IMR-90 (cell line): ENCODE data around the gene CHAC1. TPM values are rescaled to one million over a fixed set of nuclear protein-coding genes. Genes with fewer than 3 reads are reported as not detected.

Experiments used
- ATAC-seq: fragments of 200-7000 bp; cut with Tn5 transposase; 2 replicates; pipeline ENCODE4 v1.9.1; 2020; ENCODE audit warnings: low read depth, mild to moderate bottlenecking, moderate library complexity
- BruUV-seq: library from RNA; stranded (reverse); fragments of 400-500 nt; replicated peaks from 2 replicates; lab custom pipeline; 2021; lab: Mats Ljungman, UMichigan
- CTCF ChIA-PET: fragments of 300-600 bp; formaldehyde crosslinking; extraction: SDS; loops from one replicate; lab custom pipeline; 2021; ENCODE audit warnings: antibody characterized with exemption; lab: Yijun Ruan, JAX
- POLR2A ChIA-PET: fragments of 300-600 bp; sonication (Branson Sonifier 250); formaldehyde crosslinking; loops from one replicate; lab custom pipeline; 2022; ENCODE audit warnings: antibody characterized with exemption; ENCODE audit not compliant: unreplicated experiment; lab: Charles Lee
- DNase-seq: peaks from one replicate; pipeline ENCODE4 v3.0.0; 2013
- H2AFZ ChIP-seq: replicated peaks from 2 replicates; pipeline ENCODE3; 2013; ENCODE audit warnings: low read length, mild to moderate bottlenecking; ENCODE audit not compliant: poor library complexity
- H2AK5ac ChIP-seq: 2 replicates; pipeline ENCODE4 v1.6.1; 2013; ENCODE audit warnings: low read depth, low read length, inconsistent platforms
- H2AK9ac ChIP-seq: replicated peaks from 2 replicates; pipeline ENCODE3; 2013; ENCODE audit warnings: mild to moderate bottlenecking, low read depth, low read length, moderate library complexity; ENCODE audit not compliant: poor library complexity
- H2BK120ac ChIP-seq: 2 replicates; pipeline ENCODE4 v1.6.1; 2013; ENCODE audit warnings: low read depth, low read length, inconsistent platforms
- H2BK15ac ChIP-seq: 3 replicates; pipeline ENCODE4 v1.6.1; 2013; ENCODE audit warnings: low read depth, low read length, inconsistent platforms
- H2BK20ac ChIP-seq: 2 replicates; pipeline ENCODE4 v1.6.1; 2013; ENCODE audit warnings: low read depth, mild to moderate bottlenecking, inconsistent platforms, low read length, moderate library complexity
- H2BK5ac ChIP-seq: 2 replicates; pipeline ENCODE4 v1.6.1; 2013; ENCODE audit warnings: mild to moderate bottlenecking, low read depth, low read length, inconsistent platforms; ENCODE audit not compliant: poor library complexity, severe bottlenecking
- H3K14ac ChIP-seq: replicated peaks from 2 replicates; pipeline ENCODE4 v1.6.1; 2013; ENCODE audit warnings: low read depth, low read length, inconsistent platforms
- H3K18ac ChIP-seq: 2 replicates; pipeline ENCODE4 v1.6.1; 2013; ENCODE audit warnings: low read depth, low read length, control low read depth
- H3K23ac ChIP-seq: 2 replicates; pipeline ENCODE4 v1.6.1; 2013; ENCODE audit warnings: low read depth, low read length, inconsistent platforms
- H3K27ac ChIP-seq: 2 replicates; pipeline ENCODE4 v1.5.1; 2013; ENCODE audit warnings: mild to moderate bottlenecking, control low read depth, low read length; ENCODE audit not compliant: insufficient read depth
- H3K27me3 ChIP-seq: 2 replicates; pipeline ENCODE4 v1.6.1; 2013; ENCODE audit warnings: low read length; ENCODE audit not compliant: control insufficient read depth, insufficient read depth
- H3K36me3 ChIP-seq: 2 replicates; pipeline ENCODE4 v1.6.1; 2013; ENCODE audit warnings: low read length, mixed read lengths; ENCODE audit not compliant: control insufficient read depth, insufficient read depth
- H3K4ac ChIP-seq: 2 replicates; pipeline ENCODE4 v1.6.1; 2013; ENCODE audit warnings: low read depth, low read length, inconsistent platforms
- H3K4me1 ChIP-seq: 2 replicates; pipeline ENCODE4 v1.6.1; 2013; ENCODE audit warnings: low read length, mixed read lengths; ENCODE audit not compliant: control insufficient read depth, insufficient read depth
- H3K4me2 ChIP-seq: 2 replicates; pipeline ENCODE4 v1.6.1; 2013; ENCODE audit warnings: low read depth, mild to moderate bottlenecking, control low read depth, low read length, moderate library complexity
- H3K4me3 ChIP-seq: 2 replicates; pipeline ENCODE4 v1.5.1; 2013; ENCODE audit warnings: low read depth, mild to moderate bottlenecking, control low read depth, low read length, moderate library complexity; ENCODE audit not compliant: insufficient read depth
- H3K56ac ChIP-seq: 2 replicates; pipeline ENCODE4 v1.6.1; 2013; ENCODE audit warnings: low read length, inconsistent platforms; ENCODE audit not compliant: insufficient read depth; ENCODE audit errors: extremely low read depth
- H3K79me1 ChIP-seq, 2 experiments: 2 replicates each; pipeline ENCODE4 v1.6.1; 2013; ENCODE audit warnings: low read length in 2 of 2, inconsistent platforms in 1 of 2, low read depth in 1 of 2
- H3K9ac ChIP-seq: 2 replicates; pipeline ENCODE4 v1.6.1; 2013; ENCODE audit warnings: low read depth, low read length, control low read depth
- H3K9me1 ChIP-seq: 2 replicates; pipeline ENCODE4 v1.6.1; 2013; ENCODE audit warnings: low read length, inconsistent platforms; ENCODE audit not compliant: insufficient read depth
- H3K9me3 ChIP-seq: 2 replicates; pipeline ENCODE4 v1.6.1; 2013; ENCODE audit warnings: low read length; ENCODE audit not compliant: control insufficient read depth, insufficient read depth
- H4K20me1 ChIP-seq: 2 replicates; pipeline ENCODE4 v1.6.1; 2013; ENCODE audit warnings: low read length, inconsistent platforms; ENCODE audit not compliant: insufficient read depth
- H4K5ac ChIP-seq: 2 replicates; pipeline ENCODE4 v1.6.1; 2013; ENCODE audit warnings: mild to moderate bottlenecking, low read depth, low read length, control low read depth
- H4K8ac ChIP-seq, 2 experiments: 2 replicates each; pipeline ENCODE4 v1.6.1; 2013; ENCODE audit warnings: low read depth in 2 of 2, low read length in 2 of 2, control low read depth in 1 of 2, inconsistent platforms in 1 of 2
- H4K91ac ChIP-seq: 2 replicates; pipeline ENCODE4 v1.6.1; 2013; ENCODE audit warnings: low read depth, low read length, inconsistent platforms; ENCODE audit not compliant: insufficient read depth
- BHLHE40 ChIP-seq: fragments of 150-350 bp; IDR thresholded peaks from 2 replicates; pipeline ENCODE4 v1.6.1; 2016; ENCODE audit warnings: mild to moderate bottlenecking, low read depth, low read length
- CEBPB ChIP-seq: IDR thresholded peaks from 2 replicates; pipeline ENCODE4 v1.6.1; 2012; ENCODE audit warnings: low read depth, low read length, improper control_type of control experiment
- CHD1 ChIP-seq: IDR thresholded peaks from 2 replicates; pipeline ENCODE4 v1.6.1; 2012; ENCODE audit warnings: low read depth, low read length, improper control_type of control experiment
- CTCF ChIP-seq: conservative IDR thresholded peaks from 2 replicates; pipeline ENCODE4 v1.5.1; 2012; ENCODE audit warnings: mild to moderate bottlenecking, low read depth, low read length, improper control_type of control experiment
- ELK1 ChIP-seq: fragments of 150-350 bp; IDR thresholded peaks from 2 replicates; pipeline ENCODE4 v1.6.1; 2016; ENCODE audit warnings: low read depth, mild to moderate bottlenecking, low read length, moderate library complexity, borderline replicate concordance
- FOS ChIP-seq: fragments of 150-350 bp; IDR thresholded peaks from 2 replicates; pipeline ENCODE4 v1.6.1; 2016; ENCODE audit warnings: low read depth, low read length
- MAFK ChIP-seq: IDR thresholded peaks from 2 replicates; pipeline ENCODE4 v1.6.1; 2012; ENCODE audit warnings: low read depth, low read length, improper control_type of control experiment
- NFE2L2 ChIP-seq: fragments of 150-350 bp; IDR thresholded peaks from 2 replicates; pipeline ENCODE4 v1.6.1; 2016; ENCODE audit warnings: low read depth, mild to moderate bottlenecking, low read length
- POLR2A ChIP-seq: IDR thresholded peaks from 2 replicates; pipeline ENCODE4 v1.6.1; 2012; ENCODE audit warnings: mild to moderate bottlenecking, low read depth, low read length
- RCOR1 ChIP-seq: IDR thresholded peaks from 2 replicates; pipeline ENCODE4 v1.6.1; 2012; ENCODE audit warnings: mild to moderate bottlenecking, low read length, improper control_type of control experiment; ENCODE audit not compliant: insufficient replicate concordance
- RFX5 ChIP-seq: IDR thresholded peaks from 2 replicates; pipeline ENCODE4 v1.8.0; 2012; ENCODE audit warnings: low read depth, mild to moderate bottlenecking, low read length, moderate library complexity
- SMC3 ChIP-seq: fragments of 150-350 bp; IDR thresholded peaks from 2 replicates; pipeline ENCODE4 v1.6.1; 2016; ENCODE audit warnings: low read depth, mild to moderate bottlenecking, antibody characterized with exemption, low read length, moderate library complexity
- USF2 ChIP-seq: fragments of 150-350 bp; IDR thresholded peaks from 2 replicates; pipeline ENCODE4 v1.6.1; 2017; ENCODE audit warnings: mild to moderate bottlenecking, antibody characterized with exemption, low read length, low read depth
- WGBS, 2 experiments: methylation state at CpG; one replicate each; pipeline versions ENCODE4 v1.1.5 to v1.1.7; 2013; ENCODE audit warnings: missing lambda C conversion rate in 2 of 2; ENCODE audit not compliant: insufficient read length in 1 of 2; ENCODE audit errors: extremely low coverage in 2 of 2; 5-methylcytosine and 5-hydroxymethylcytosine counted together
- dilution Hi-C: fragments of 300-500 bp; cut with HindIII; formaldehyde crosslinking; loops from one replicate; pipeline ENCODE4 v1.14.3; 2018; ENCODE audit warnings: low sequenced_read_pairs; ENCODE audit not compliant: unreplicated experiment
- in situ Hi-C: fragments of 300-500 bp; cut with MboI; formaldehyde crosslinking; loops from 3 replicates; pipeline ENCODE4 v1.14.3; 2019; ENCODE audit warnings: low sequenced_read_pairs, inconsistent platforms, mixed read lengths
- intact Hi-C: fragments of 100-400 bp; cut with micrococcal nuclease; formaldehyde crosslinking; loops from 2 replicates; pipeline ENCODE4 v1.10.0; 2022
- polyA plus RNA-seq, 3 experiments: library from polyadenylated mRNA; depleted of rRNA; stranded (reverse); fragments of >200 nt; gene quantifications; 2 replicates each; pipeline ENCODE4 v1.2.3, GENCODE V29; 2012; ENCODE audit warnings: low replicate concordance in 1 of 3
- total RNA-seq: library from RNA; depleted of rRNA; stranded (reverse); fragments of >200 nt; gene quantifications from 2 replicates; pipeline ENCODE4 v1.2.3, GENCODE V29; 2012

CHAC1 gene
- total and polyA plus RNA-seq, 2 of the 4 experiments (the other 2 are of a cell fraction), result 51.3 to 77.8 TPM

GRCh38 chr15:40995656-40996055 is 42.4 kb downstream of the CHAC1 start:
- H2AK9ac ChIP-seq, result no peak overlapping the region
- H3K9me3 ChIP-seq, result no peaks in the 10 kb centered on the region
- H2BK15ac ChIP-seq, result peak overlapping the region; percentile 30; the same call in 1 of the 3 replicates
- peak overlapping the region; percentile 92 for H2BK20ac ChIP-seq
- WGBS, 2 experiments, result no CpG with 5 or more reads among the region's 3 CpGs
- peak overlapping the region; percentile 63; the same call in 1 of the 2 replicates for H3K23ac ChIP-seq
- H3K9ac ChIP-seq, result no peak overlapping the region
- no peaks in the 10 kb centered on the region for H4K20me1 ChIP-seq
- H3K56ac ChIP-seq, result no peak overlapping the region
- H3K4me1 ChIP-seq, result peaks cover 30% of the 10 kb centered on the region
- ATAC-seq (no peak), DNase-seq (no peak)
- H3K14ac ChIP-seq, result peak overlapping the region; percentile 51
- H2BK5ac ChIP-seq, result peak overlapping the region; percentile 70
- ChIA-PET CTCF (interaction anchor here (0.6 kb wide), 1 partner anchor 191 kb away, joined by 3 read pairs; no protein-coding TSS in a partner anchor), POLR2A (no interaction called here)
- H2BK120ac ChIP-seq, result peak overlapping the region; percentile 90
- H3K27me3 ChIP-seq, result no peaks in the 10 kb centered on the region
- peak overlapping the region; percentile 91 for H3K4ac ChIP-seq
- no peak overlapping the region for H3K27ac ChIP-seq
- H3K36me3 ChIP-seq, result peaks cover 21% of the 10 kb centered on the region
- no peak overlapping the region for H3K4me2 ChIP-seq
- H3K79me1 ChIP-seq, result peaks cover 14 to 61% of the 10 kb centered on the region in 2 experiments
- no peak overlapping the region for H3K4me3 ChIP-seq
- dilution Hi-C loops (no loop called here), in situ Hi-C loops (no loop called here), intact Hi-C loops (no loop called here)
- TF ChIP-seq RCOR1 (no peak), POLR2A (no peak), RFX5 (no peak), CTCF (no peak), CEBPB (no peak), MAFK (no peak), FOS (no peak), USF2 (no peak), CHD1 (no peak), BHLHE40 (no peak), ELK1 (no peak), SMC3 (no peak), NFE2L2 (no peak)
- no peak overlapping the region for H2AFZ ChIP-seq
- no TSS peak for BruUV-seq
- H4K5ac ChIP-seq, result peak overlapping the region; percentile 34; the same call in 1 of the 2 replicates
- H3K18ac ChIP-seq, result peak overlapping the region; percentile 60; the same call in 1 of the 2 replicates
- peak overlapping the region; percentile 0 to 78; a peak in 3 of 4 replicates for H4K8ac ChIP-seq
- H3K9me1 ChIP-seq, result peaks cover 25% of the 10 kb centered on the region
- peak overlapping the region; percentile 57 for H4K91ac ChIP-seq
- peak overlapping the region; percentile 96 for H2AK5ac ChIP-seq
